Liver (tissue), 3 donors: ENCODE data around the gene PISD.

Experiments used
- CTCF ChIP-seq: fragments of 150-350 bp; IDR thresholded peaks from 2 replicates; pipeline ENCODE4 v1.5.1; 2017; ENCODE audit warnings: improper control_type of control experiment, low read depth, low read length; ENCODE audit not compliant: missing input control
- GABPA ChIP-seq, 2 donors: IDR thresholded peaks in 1 of 2; conservative IDR thresholded peaks in 1 of 2; 2 replicates each; pipeline ENCODE4 v1.6.1; 2016; ENCODE audit warnings: antibody characterized with exemption in 2 of 2, mild to moderate bottlenecking in 1 of 2, moderate library complexity in 1 of 2
- HNF4A ChIP-seq, 2 donors: conservative IDR thresholded peaks; 2 replicates each; pipeline ENCODE4 v1.6.1; 2016; ENCODE audit warnings: antibody characterized with exemption in 2 of 2, mild to moderate bottlenecking in 2 of 2
- NR2F2 ChIP-seq: IDR thresholded peaks from 2 replicates; pipeline ENCODE4 v1.6.1; 2016; ENCODE audit warnings: antibody characterized with exemption
- ZBTB33 ChIP-seq: IDR thresholded peaks from 2 replicates; pipeline ENCODE4 v1.6.1; 2016; ENCODE audit warnings: antibody characterized with exemption
- TF ChIP-seq, protein P1 (sequence below): IDR thresholded peaks from 2 replicates; pipeline ENCODE4 v1.6.1; 2016; ENCODE audit warnings: antibody characterized with exemption, mild to moderate bottlenecking
- TF ChIP-seq, protein P2 (sequence below): IDR thresholded peaks from 2 replicates; pipeline ENCODE4 v1.6.1; 2016; ENCODE audit warnings: antibody characterized with exemption
- donor health status: healthy.
- donor health status: healthy.

DNA sequence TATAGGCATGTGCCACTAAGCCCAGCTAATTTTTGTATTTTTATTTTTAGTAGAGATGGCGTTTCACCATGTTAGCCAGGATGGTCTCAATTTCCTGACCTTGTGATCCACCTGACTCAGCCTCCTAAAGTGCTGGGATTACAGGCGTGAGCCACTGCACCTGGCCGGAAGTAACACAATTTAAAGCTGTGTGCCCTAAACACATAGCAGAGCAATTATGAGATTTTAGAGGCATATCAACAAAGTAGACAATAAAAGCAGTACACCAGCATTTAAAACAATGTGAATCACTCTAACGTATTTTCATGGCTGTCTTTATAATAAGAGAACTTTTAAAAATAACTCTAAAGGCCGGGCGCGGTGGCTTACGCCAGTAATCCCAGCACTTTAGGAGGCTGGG lies 45.5 kb upstream of the PISD start:
- no peak for TF ChIP-seq CTCF
- TF ChIP-seq, protein P1, sequence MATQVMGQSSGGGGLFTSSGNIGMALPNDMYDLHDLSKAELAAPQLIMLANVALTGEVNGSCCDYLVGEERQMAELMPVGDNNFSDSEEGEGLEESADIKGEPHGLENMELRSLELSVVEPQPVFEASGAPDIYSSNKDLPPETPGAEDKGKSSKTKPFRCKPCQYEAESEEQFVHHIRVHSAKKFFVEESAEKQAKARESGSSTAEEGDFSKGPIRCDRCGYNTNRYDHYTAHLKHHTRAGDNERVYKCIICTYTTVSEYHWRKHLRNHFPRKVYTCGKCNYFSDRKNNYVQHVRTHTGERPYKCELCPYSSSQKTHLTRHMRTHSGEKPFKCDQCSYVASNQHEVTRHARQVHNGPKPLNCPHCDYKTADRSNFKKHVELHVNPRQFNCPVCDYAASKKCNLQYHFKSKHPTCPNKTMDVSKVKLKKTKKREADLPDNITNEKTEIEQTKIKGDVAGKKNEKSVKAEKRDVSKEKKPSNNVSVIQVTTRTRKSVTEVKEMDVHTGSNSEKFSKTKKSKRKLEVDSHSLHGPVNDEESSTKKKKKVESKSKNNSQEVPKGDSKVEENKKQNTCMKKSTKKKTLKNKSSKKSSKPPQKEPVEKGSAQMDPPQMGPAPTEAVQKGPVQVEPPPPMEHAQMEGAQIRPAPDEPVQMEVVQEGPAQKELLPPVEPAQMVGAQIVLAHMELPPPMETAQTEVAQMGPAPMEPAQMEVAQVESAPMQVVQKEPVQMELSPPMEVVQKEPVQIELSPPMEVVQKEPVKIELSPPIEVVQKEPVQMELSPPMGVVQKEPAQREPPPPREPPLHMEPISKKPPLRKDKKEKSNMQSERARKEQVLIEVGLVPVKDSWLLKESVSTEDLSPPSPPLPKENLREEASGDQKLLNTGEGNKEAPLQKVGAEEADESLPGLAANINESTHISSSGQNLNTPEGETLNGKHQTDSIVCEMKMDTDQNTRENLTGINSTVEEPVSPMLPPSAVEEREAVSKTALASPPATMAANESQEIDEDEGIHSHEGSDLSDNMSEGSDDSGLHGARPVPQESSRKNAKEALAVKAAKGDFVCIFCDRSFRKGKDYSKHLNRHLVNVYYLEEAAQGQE = no peak
- TF ChIP-seq, protein P2, sequence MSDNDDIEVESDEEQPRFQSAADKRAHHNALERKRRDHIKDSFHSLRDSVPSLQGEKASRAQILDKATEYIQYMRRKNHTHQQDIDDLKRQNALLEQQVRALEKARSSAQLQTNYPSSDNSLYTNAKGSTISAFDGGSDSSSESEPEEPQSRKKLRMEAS = no peak
- TF ChIP-seq GABPA (IDR thresholded peaks at IDR 0.05 in 1 of 2, conservative IDR thresholded peaks at IDR 0.05 in 1 of 2) = no peak
- TF ChIP-seq HNF4A (conservative IDR thresholded peaks at IDR 0.05) = no peak
- TF ChIP-seq ZBTB33 = no peak
- no peak for TF ChIP-seq NR2F2
